Measurements from ENCODE around the gene VPS4A. TPM values are rescaled to one million over a fixed set of nuclear protein-coding genes. Genes with fewer than 3 reads are reported as not detected.

The VPS4A gene
- total and polyA plus RNA-seq, 2 donors: 15.1 to 28.4 TPM

DNA sequence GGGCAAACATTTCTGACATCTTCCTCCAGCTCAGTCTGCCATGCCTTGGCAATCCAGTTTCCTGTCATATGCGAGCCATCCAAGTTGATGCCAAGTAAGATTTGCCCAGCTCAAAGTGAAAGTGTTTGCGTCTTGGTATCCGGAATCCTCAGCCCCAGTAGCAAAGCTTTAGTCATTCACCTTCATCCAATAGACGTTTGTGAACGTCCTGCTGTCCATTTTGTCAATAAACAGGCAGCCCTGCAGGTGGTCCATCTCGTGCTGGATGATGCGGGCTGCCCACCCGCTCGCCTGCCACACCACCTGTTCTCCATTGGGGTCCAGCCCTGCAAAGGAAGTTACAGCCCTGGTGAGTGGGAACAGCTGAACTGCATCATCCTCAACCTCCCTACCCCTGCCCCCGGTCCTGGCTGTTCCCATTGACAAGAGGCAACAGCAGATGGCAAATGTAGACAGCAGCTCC lies 17.7 kb downstream of the VPS4A start:
- no peak for DNase-seq (ENCODE audit: low read depth in 6 of 9, low spot score in 9 of 9)
- Histone ChIP-seq H3K9me3 (ENCODE audit: control insufficient read depth in 2 of 2, insufficient read depth in 1 of 2, low read length in 1 of 2) (no peaks in the 10 kb centered on the region), H3K27me3 (ENCODE audit: control insufficient read depth in 2 of 2, insufficient read depth in 1 of 2, low read length in 1 of 2) (no peaks in the 10 kb centered on the region), H3K27ac (ENCODE audit: low read depth in 1 of 2, low read length in 1 of 2) (no peak overlapping the region), H3K4me3 (ENCODE audit: low read length in 2 of 2) (peak overlapping the region in 1 of 2 donors; percentile 64), H3K36me3 (ENCODE audit: control insufficient read depth in 2 of 2, insufficient read depth in 2 of 2, low read length in 1 of 2) (peaks cover 61 to 67% of the 10 kb centered on the region in 2 donors), H3K4me1 (ENCODE audit: control insufficient read depth in 2 of 2, insufficient read depth in 2 of 2, low read length in 2 of 2) (peaks cover 24 to 34% of the 10 kb centered on the region in 2 donors)
- 93% methylated on average over 10 of the region's 10 CpGs for WGBS

DNA sequence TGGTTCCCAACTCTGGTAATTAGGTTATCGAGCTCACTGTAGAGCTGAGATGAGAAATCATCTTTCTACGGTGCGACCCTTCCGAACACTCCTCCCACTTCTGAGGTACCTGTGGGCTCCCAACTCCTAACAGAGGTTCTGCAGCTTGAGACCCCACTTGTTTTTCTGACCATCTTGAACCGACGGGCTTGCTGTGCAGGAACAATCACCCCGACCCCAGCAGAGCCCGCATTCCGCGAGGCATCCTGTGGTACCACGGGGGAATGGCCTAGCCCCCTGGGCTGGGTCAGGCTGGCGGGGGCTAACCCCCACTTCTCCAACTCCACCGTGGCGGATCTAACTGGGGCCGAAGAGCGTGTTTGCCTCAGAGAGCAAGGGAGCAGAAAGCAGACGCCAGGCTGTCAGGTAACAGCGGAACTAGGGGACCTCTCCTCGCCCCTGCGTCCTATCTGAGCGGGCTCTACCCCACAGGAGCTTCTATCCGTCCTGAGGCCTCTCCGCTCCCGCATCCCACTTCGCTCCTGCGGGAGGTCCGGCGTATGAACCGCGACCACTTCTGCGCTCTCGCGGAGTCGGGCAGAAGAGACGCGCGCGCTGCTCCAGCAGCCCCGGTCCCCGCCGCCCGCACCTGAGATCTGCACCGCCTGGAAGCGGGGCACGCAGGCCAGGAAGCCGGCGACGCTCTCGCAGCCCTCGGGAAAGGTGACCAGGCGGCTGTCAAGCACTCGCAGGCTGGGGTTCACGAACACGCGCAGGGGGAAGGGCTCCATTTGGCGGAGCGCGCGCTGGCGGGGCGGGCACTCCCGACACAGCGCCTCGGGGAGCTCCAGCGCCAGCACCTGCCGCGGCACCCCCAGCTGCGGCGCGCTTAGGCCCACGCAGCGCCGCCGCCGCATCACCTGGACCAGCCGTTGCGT lies 18.5 kb downstream of the VPS4A start:
- 12% methylated on average over 77 of the region's 77 CpGs for WGBS
- H3K4me3 ChIP-seq (ENCODE audit: low read length in 2 of 2): peak overlapping the region; percentile 64 to 97
- H3K9me3 ChIP-seq (ENCODE audit: control insufficient read depth in 2 of 2, insufficient read depth in 1 of 2, low read length in 1 of 2): no peaks in the 10 kb centered on the region
- peak in 2 of 9 donors; percentile 31 to 39 for DNase-seq (ENCODE audit: low read depth in 6 of 9, low spot score in 9 of 9)
- no peaks in the 10 kb centered on the region for H3K27me3 ChIP-seq (ENCODE audit: control insufficient read depth in 2 of 2, insufficient read depth in 1 of 2, low read length in 1 of 2)
- peaks cover 24 to 29% of the 10 kb centered on the region in 2 donors for H3K4me1 ChIP-seq (ENCODE audit: control insufficient read depth in 2 of 2, insufficient read depth in 2 of 2, low read length in 2 of 2)
- peaks cover 61 to 67% of the 10 kb centered on the region in 2 donors for H3K36me3 ChIP-seq (ENCODE audit: control insufficient read depth in 2 of 2, insufficient read depth in 2 of 2, low read length in 1 of 2)
- peak overlapping the region in 1 of 2 donors; percentile 15 for H3K27ac ChIP-seq (ENCODE audit: low read depth in 1 of 2, low read length in 1 of 2)

DNA sequence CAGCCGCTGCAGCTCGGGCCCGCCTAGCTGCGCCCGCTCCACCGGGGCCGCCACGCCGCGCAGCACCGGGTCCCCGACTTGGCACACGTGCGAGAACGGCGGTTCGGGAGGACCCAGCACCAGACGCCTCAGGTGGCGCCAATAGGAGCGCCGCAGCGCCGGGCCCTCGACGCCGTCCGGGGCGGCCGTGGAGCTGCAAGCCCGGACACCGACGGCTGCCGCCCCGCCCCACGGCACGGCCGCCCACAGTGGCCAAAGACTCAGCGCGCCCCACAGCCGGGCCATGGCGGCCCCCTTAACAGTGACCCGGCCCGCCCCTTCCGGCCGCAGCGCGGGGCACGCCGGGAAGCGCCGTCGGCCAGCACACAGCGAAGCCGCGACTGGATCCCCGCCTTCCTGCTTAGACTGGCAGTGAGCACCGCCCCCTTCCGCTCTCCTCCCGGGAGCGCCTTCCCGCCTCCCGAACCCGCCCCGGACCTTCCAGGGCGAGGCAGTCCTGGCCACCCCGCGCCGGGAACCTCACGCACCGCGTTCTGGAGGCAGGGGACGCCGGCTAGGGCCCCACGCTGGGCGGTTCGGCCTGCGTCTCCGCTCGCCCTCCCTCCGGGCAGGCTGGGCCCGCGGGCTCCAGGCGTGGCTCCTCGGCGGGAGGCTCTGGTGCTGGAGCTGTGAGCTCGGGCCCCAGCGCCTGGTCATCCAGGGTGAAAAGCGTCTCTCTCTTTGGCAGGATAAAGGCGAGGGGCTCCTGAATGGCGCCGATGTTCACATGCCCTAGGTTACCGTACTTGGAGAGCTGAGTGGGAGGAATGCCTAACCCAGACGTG lies 19.3 kb downstream of the VPS4A start, which contains the start of gene PDF:
Gene PDF (minus strand): TSS at position 303 of the 824 bp plus-strand sequence. CDS start 18 bp downstream, at position 285.
- Histone ChIP-seq H3K27ac (ENCODE audit: low read depth in 1 of 2, low read length in 1 of 2) (peak within 1 kb of the TSS; percentile 58 to 92), H3K36me3 (ENCODE audit: control insufficient read depth in 2 of 2, insufficient read depth in 2 of 2, low read length in 1 of 2) (peaks cover 62 to 69% of the 10 kb centered on the region in 2 donors), H3K4me1 (ENCODE audit: control insufficient read depth in 2 of 2, insufficient read depth in 2 of 2, low read length in 2 of 2) (peaks cover 24 to 27% of the 10 kb centered on the region in 2 donors), H3K27me3 (ENCODE audit: control insufficient read depth in 2 of 2, insufficient read depth in 1 of 2, low read length in 1 of 2) (no peaks in the 10 kb centered on the region), H3K9me3 (ENCODE audit: control insufficient read depth in 2 of 2, insufficient read depth in 1 of 2, low read length in 1 of 2) (no peaks in the 10 kb centered on the region), H3K4me3 (ENCODE audit: low read length in 2 of 2) (peak within 1 kb of the TSS; percentile 64 to 97)
- peak in 8 of 9 donors; percentile 51 to 90 (median 81) for DNase-seq (ENCODE audit: low read depth in 6 of 9, low spot score in 9 of 9)
- WGBS: 2% methylated on average over 93 of the region's 93 CpGs

DNA sequence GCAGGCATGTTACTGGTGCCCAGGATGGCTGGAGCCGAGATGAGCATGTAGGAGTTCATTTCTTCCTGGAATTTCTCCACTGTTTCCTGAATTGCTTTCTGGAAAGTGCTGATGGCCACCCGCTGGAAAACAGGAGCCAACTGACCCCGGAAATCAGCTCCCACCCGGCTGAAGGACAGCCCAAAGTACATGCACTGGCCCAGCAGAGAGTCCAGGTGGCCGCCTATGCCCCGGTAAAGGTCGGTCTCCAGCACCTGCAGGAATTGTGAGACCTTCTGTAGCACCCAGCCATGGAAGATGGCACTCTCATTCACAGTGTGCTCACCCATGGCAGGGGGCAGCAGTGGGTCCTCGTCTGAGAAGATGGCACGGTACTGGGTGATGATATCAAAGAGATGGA lies 23.5 kb downstream of the VPS4A start:
- Histone ChIP-seq H3K36me3 (ENCODE audit: control insufficient read depth in 2 of 2, insufficient read depth in 2 of 2, low read length in 1 of 2) (peaks cover 41 to 46% of the 10 kb centered on the region in 2 donors), H3K4me1 (ENCODE audit: control insufficient read depth in 2 of 2, insufficient read depth in 2 of 2, low read length in 2 of 2) (peaks cover 12 to 18% of the 10 kb centered on the region in 2 donors), H3K9me3 (ENCODE audit: control insufficient read depth in 2 of 2, insufficient read depth in 1 of 2, low read length in 1 of 2) (no peaks in the 10 kb centered on the region), H3K4me3 (ENCODE audit: low read length in 2 of 2) (no peak overlapping the region), H3K27ac (ENCODE audit: low read depth in 1 of 2, low read length in 1 of 2) (no peak overlapping the region), H3K27me3 (ENCODE audit: control insufficient read depth in 2 of 2, insufficient read depth in 1 of 2, low read length in 1 of 2) (no peaks in the 10 kb centered on the region)
- DNase-seq (ENCODE audit: low read depth in 6 of 9, low spot score in 9 of 9): no peak
- WGBS: 98% methylated on average over 9 of the region's 9 CpGs

DNA sequence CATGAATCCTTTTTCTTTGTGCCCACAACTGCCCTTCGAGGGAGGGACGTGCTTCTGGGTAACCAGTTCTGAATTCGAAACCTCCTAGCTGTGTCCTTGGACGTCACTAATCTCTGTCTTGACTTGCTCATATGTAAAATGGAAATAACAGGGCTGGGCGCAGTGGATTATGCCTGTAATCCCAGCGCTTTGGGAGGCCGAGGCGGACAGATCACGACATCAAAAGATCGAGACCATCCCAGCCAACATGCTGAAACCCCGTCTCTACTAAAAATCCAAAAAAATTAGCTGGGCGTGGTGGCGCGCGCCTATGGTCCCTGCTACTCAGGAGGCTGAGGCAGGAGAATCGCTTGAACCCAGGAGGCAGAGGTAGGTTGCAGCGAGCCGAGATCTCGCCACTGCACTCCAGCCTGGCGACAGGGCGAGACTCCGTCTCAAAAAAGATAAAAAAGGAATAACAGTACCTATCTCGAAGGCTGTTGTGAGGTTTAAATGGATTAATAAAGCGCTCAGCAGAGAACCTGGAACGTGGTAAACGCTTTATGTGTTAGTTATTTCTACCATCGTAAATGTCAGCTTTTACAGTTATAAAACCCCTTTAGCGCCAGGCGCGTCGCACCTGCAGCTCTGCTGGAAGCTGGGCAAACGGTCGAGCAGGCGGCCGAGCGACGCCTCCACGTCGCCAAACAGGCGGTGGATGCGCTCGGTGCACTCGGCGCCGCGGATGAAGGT lies 27.6 kb downstream of the VPS4A start:
- peak overlapping the region; percentile 97 to 98 for H3K4me3 ChIP-seq (ENCODE audit: low read length in 2 of 2)
- peak overlapping the region; percentile 86 to 95 for H3K27ac ChIP-seq (ENCODE audit: low read depth in 1 of 2, low read length in 1 of 2)
- no peaks in the 10 kb centered on the region for H3K27me3 ChIP-seq (ENCODE audit: control insufficient read depth in 2 of 2, insufficient read depth in 1 of 2, low read length in 1 of 2)
- peaks cover 28 to 45% of the 10 kb centered on the region in 2 donors for H3K36me3 ChIP-seq (ENCODE audit: control insufficient read depth in 2 of 2, insufficient read depth in 2 of 2, low read length in 1 of 2)
- H3K9me3 ChIP-seq (ENCODE audit: control insufficient read depth in 2 of 2, insufficient read depth in 1 of 2, low read length in 1 of 2): no peaks in the 10 kb centered on the region
- peaks cover 16 to 23% of the 10 kb centered on the region in 2 donors for H3K4me1 ChIP-seq (ENCODE audit: control insufficient read depth in 2 of 2, insufficient read depth in 2 of 2, low read length in 2 of 2)
- 22% methylated on average over 46 of the region's 46 CpGs for WGBS
- no peak for DNase-seq (ENCODE audit: low read depth in 6 of 9, low spot score in 9 of 9)

DNA sequence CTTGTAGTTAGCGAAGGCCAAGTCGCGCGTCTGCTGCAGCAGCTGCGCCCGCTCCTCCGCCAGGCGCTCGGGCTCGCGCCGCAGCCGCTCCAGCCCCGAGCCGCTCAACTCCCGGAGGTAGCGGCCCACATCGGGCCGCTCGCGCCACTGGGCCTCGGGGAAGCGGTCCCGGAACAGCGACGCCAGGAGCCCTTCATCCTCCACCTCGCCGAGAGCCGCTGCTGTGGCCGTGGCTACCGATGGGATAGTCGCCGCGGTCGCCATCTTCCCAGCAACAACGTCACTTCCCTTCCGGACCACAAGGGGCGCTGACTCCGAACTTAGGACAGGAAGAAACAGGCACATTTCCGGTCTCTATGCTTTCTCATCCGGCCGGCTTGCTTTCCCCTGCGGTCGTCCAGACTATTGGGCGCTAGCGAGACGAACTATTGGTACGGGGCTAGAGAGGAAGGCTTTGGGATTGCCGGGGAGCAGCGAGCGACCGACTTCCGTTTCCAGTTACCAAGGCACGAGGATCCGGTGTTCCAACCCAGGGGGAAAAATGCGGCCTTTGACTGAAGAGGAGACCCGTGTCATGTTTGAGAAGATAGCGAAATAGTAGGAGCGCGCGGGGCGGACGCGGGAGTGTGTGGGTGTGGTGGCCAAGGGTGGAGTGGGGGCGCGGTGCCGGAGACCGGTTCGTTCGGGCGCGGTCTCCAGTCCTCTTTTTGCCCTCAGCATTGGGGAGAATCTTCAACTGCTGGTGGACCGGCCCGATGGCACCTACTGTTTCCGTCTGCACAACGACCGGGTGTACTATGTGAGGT lies 28.3 kb downstream of the VPS4A start, which contains the start of the genes COG8 and NIP7:
Gene COG8 (minus strand): TSS at position 276 of the 806 bp plus-strand sequence. CDS start 12 bp downstream, at position 264.
Gene NIP7 (plus strand): TSS at position 484 of the 806 bp plus-strand sequence. CDS start 58 bp downstream, at position 542.
- peak within 1 kb of the TSS; percentile 97 to 98 for H3K4me3 ChIP-seq (ENCODE audit: low read length in 2 of 2)
- peaks cover 16 to 23% of the 10 kb centered on the region in 2 donors for H3K4me1 ChIP-seq (ENCODE audit: control insufficient read depth in 2 of 2, insufficient read depth in 2 of 2, low read length in 2 of 2)
- WGBS: under 1% methylated on average over 77 of the region's 77 CpGs
- no peaks in the 10 kb centered on the region for H3K27me3 ChIP-seq (ENCODE audit: control insufficient read depth in 2 of 2, insufficient read depth in 1 of 2, low read length in 1 of 2)
- H3K9me3 ChIP-seq (ENCODE audit: control insufficient read depth in 2 of 2, insufficient read depth in 1 of 2, low read length in 1 of 2): no peaks in the 10 kb centered on the region
- H3K27ac ChIP-seq (ENCODE audit: low read depth in 1 of 2, low read length in 1 of 2): peak within 1 kb of the TSS; percentile 86 to 95
- DNase-seq (ENCODE audit: low read depth in 6 of 9, low spot score in 9 of 9): peak; percentile 89 to 97 (median 94)
- H3K36me3 ChIP-seq (ENCODE audit: control insufficient read depth in 2 of 2, insufficient read depth in 2 of 2, low read length in 1 of 2): peaks cover 26 to 43% of the 10 kb centered on the region in 2 donors

DNA sequence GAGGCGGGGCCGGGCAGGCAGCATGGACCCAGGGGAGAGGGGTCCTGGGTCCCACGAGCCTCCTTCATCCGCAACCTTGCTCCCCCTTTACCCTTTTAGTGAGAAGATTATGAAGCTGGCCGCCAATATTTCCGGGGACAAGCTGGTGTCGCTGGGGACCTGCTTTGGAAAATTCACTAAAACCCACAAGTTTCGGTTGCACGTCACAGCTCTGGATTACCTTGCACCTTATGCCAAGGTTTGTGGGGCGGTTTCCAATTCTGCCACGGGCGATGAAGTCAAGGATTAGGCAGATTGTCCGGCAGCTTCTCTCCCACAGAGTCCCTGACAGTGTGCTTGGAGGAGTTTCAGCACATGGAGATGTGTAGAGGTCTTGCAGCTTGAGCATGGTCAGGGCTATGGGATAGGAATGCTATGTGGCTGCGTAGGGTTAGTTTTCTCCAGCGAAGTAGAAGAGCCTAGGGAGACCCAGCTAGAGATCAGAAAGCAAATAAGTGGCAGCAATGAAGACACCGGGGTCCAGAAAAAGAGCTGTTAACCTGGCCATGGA lies 29.0 kb downstream of the VPS4A start:
- Histone ChIP-seq H3K36me3 (ENCODE audit: control insufficient read depth in 2 of 2, insufficient read depth in 2 of 2, low read length in 1 of 2) (peaks cover 19 to 37% of the 10 kb centered on the region in 2 donors), H3K4me1 (ENCODE audit: control insufficient read depth in 2 of 2, insufficient read depth in 2 of 2, low read length in 2 of 2) (peaks cover 16 to 23% of the 10 kb centered on the region in 2 donors), H3K9me3 (ENCODE audit: control insufficient read depth in 2 of 2, insufficient read depth in 1 of 2, low read length in 1 of 2) (no peaks in the 10 kb centered on the region), H3K4me3 (ENCODE audit: low read length in 2 of 2) (peak overlapping the region; percentile 97 to 98), H3K27me3 (ENCODE audit: control insufficient read depth in 2 of 2, insufficient read depth in 1 of 2, low read length in 1 of 2) (no peaks in the 10 kb centered on the region), H3K27ac (ENCODE audit: low read depth in 1 of 2, low read length in 1 of 2) (peak overlapping the region in 1 of 2 donors; percentile 86)
- 11% methylated on average over 16 of the region's 16 CpGs for WGBS
- DNase-seq (ENCODE audit: low read depth in 6 of 9, low spot score in 9 of 9): no peak

All from thymus (tissue), 11 donors.